ENCODE measurements around the gene ERBB2. TPM values are rescaled to one million over a fixed set of nuclear protein-coding genes. Genes with fewer than 3 reads are reported as not detected.
A peak's percentile ranks its signal among the peaks of the same experiment; 100 is the strongest.

ERBB2 gene
- total and polyA plus RNA-seq, 2 of the 13 experiments (the other 11 are each of a cell fraction or from before 2014, with no cell fraction given): 57.7 to 64.1 TPM

GRCh38 chr17:39738983-39739884, 39.4 kb downstream of the ERBB2 start (continued):
- TF ChIP-seq CBX1 (IDR thresholded peaks at IDR 0.05; ENCODE audit: low read depth) (no peak), IRX3 (CRISPR knock-in tag; IDR thresholded peaks at IDR 0.05; ENCODE audit: borderline replicate concordance, low read depth) (no peak; the same call in 1 of the 2 replicates), KIAA2018 (CRISPR knock-in tag; IDR thresholded peaks at IDR 0.05; ENCODE audit: borderline replicate concordance) (0 out of 2 replicates have a peak, but pooled peaks have one; percentile 20), DNMT3B (CRISPR knock-in tag; conservative IDR thresholded peaks at IDR 0.05) (no peak), NR1H2 (CRISPR knock-in tag; IDR thresholded peaks at IDR 0.05; ENCODE audit: borderline replicate concordance, low read depth) (no peak), MYPOP (CRISPR knock-in tag; IDR thresholded peaks at IDR 0.05) (peak; percentile 19; the same call in 1 of the 2 replicates), LCORL (IDR thresholded peaks at IDR 0.05) (no peak), LCORL (CRISPR knock-in tag; IDR thresholded peaks at IDR 0.05) (peak; percentile 98), ZNF577 (CRISPR knock-in tag; IDR thresholded peaks at IDR 0.05; ENCODE audit: borderline replicate concordance, low read depth) (no peak), ZNF337 (CRISPR knock-in tag; IDR thresholded peaks at IDR 0.05; ENCODE audit: borderline replicate concordance, low read depth) (peak; percentile 79; the same call in 1 of the 2 replicates), ZNF792 (CRISPR knock-in tag; IDR thresholded peaks at IDR 0.05) (peak; percentile 23; the same call in 1 of the 2 replicates), ZBTB46 (CRISPR knock-in tag; IDR thresholded peaks at IDR 0.05; ENCODE audit: borderline replicate concordance) (peak; percentile 97), ATF6 (CRISPR knock-in tag; conservative IDR thresholded peaks at IDR 0.05) (0 out of 2 replicates have a peak, but pooled peaks have one; percentile 29), TARDBP (CRISPR knock-in tag; IDR thresholded peaks at IDR 0.05) (peak; percentile 88; the same call in 1 of the 2 replicates)
